HCT116 (cell line): ENCODE data around the gene DENND5A. TPM values are rescaled to one million over a fixed set of nuclear protein-coding genes. Genes with fewer than 3 reads are reported as not detected.

Experiments
- ATAC-seq: fragments of 200-7000 bp; cut with Tn5 transposase; 2 replicates; pipeline ENCODE4 v1.9.1; 2020; ENCODE audit warnings: mild to moderate bottlenecking, moderate library complexity
- BruUV-seq: library from RNA; stranded (reverse); fragments of 400-500 nt; replicated peaks from 2 replicates; lab custom pipeline; 2021; lab: Mats Ljungman, UMichigan
- CTCF ChIA-PET: fragments of 300-600 bp; sonication (Branson Sonifier 250); formaldehyde crosslinking; loops from one replicate; lab custom pipeline; 2021; ENCODE audit warnings: antibody characterized with exemption; lab: Charles Lee
- POLR2A ChIA-PET: fragments of 300-600, 350-600 bp; sonication (Branson Sonifier 250); formaldehyde crosslinking; loops from one replicate; lab custom pipeline; 2021; ENCODE audit warnings: antibody characterized with exemption; lab: Charles Lee
- RAD21 ChIA-PET, 2 experiments: fragments of 300-600 bp; sonication (Branson Sonifier 250); formaldehyde crosslinking; loops; one replicate each; lab custom pipeline; 2023; ENCODE audit warnings: low total read pairs in 2 of 2; ENCODE audit not compliant: uncharacterized antibody in 2 of 2, unreplicated experiment in 2 of 2, low non-redundant PET in 1 of 2; lab: Charles Lee
- DNase-seq: peaks from one replicate; pipeline ENCODE4 v3.0.0-alpha.2; 2010; ENCODE audit warnings: low read depth, low spot score
- H2AFZ ChIP-seq: fragments of 200-600 bp; shearing (Covaris generic), sonication (generic); 2 replicates; pipeline ENCODE4 v1.6.1; 2017; ENCODE audit warnings: low read depth, mixed run types, mixed read lengths, antibody characterized with exemption, low read length; ENCODE audit not compliant: poor library complexity, severe bottlenecking
- H3K27ac ChIP-seq: 2 replicates; pipeline ENCODE4 v1.5.1; 2012; ENCODE audit warnings: low read depth, low read length
- H3K27me3 ChIP-seq: fragments of 200-600 bp; sonication (generic); 2 replicates; pipeline ENCODE4 v1.6.1; 2016; ENCODE audit warnings: mixed run types, low read length, mixed read lengths; ENCODE audit not compliant: insufficient read depth
- H3K36me3 ChIP-seq, 2 experiments: fragments of 200-500 bp in 1 of 2; fragments of 200-600 bp in 1 of 2; sonication (Bioruptor generic) in 1 of 2; sonication (generic) in 1 of 2; 2 replicates each; pipeline versions ENCODE4 v1.5.1 to v1.6.1; 2014 to 2016; ENCODE audit warnings: low read length in 2 of 2, inconsistent platforms in 1 of 2, mixed read lengths in 1 of 2, mixed run types in 1 of 2; ENCODE audit not compliant: insufficient read depth in 2 of 2, control insufficient read depth in 1 of 2
- H3K4me1 ChIP-seq, 2 experiments: fragments of 200-600 bp in 1 of 2; sonication (generic) in 1 of 2; 2 replicates each; pipeline versions ENCODE4 v1.5.1 to v1.6.1; 2012 to 2017; ENCODE audit warnings: low read length in 2 of 2, inconsistent platforms in 1 of 2, mild to moderate bottlenecking in 1 of 2, mixed read lengths in 1 of 2, mixed run types in 1 of 2, moderate library complexity in 1 of 2; ENCODE audit not compliant: insufficient read depth in 2 of 2, control insufficient read depth in 1 of 2
- H3K4me2 ChIP-seq: fragments of 200-600 bp; sonication (generic); 2 replicates; pipeline ENCODE4 v1.6.1; 2017; ENCODE audit warnings: mixed run types, low read length, mixed read lengths
- H3K4me3 ChIP-seq, 2 experiments: fragments of 200-600 bp in 1 of 2; sonication (generic) in 1 of 2; replicated peaks in 1 of 2; 2 replicates each; pipeline ENCODE4 v1.5.1; 2011 to 2016; ENCODE audit warnings: low read length in 2 of 2, control low read depth in 1 of 2, low read depth in 1 of 2, mild to moderate bottlenecking in 1 of 2, mixed read lengths in 1 of 2, mixed run types in 1 of 2
- H3K79me2 ChIP-seq: fragments of 200-600 bp; sonication (generic); 2 replicates; pipeline ENCODE4 v1.6.1; 2017; ENCODE audit warnings: mild to moderate bottlenecking, mixed run types, low read length, moderate library complexity, mixed read lengths; ENCODE audit not compliant: insufficient read depth
- H3K9ac ChIP-seq: fragments of 200-600 bp; sonication (generic); 2 replicates; pipeline ENCODE4 v1.6.1; 2016; ENCODE audit warnings: low read length, mixed read lengths
- H3K9me2 ChIP-seq: fragments of 200-600 bp; sonication (generic), shearing (Covaris generic); 2 replicates; pipeline ENCODE4 v1.6.1; 2017; ENCODE audit warnings: mixed run types, mild to moderate bottlenecking, moderate library complexity; ENCODE audit not compliant: insufficient read depth
- H3K9me3 ChIP-seq, 2 experiments: fragments of 200-500 bp in 1 of 2; fragments of 200-600 bp in 1 of 2; sonication (Bioruptor generic) in 1 of 2; sonication (generic) in 1 of 2; 2 replicates each; pipeline ENCODE4 v1.6.1; 2014 to 2017; ENCODE audit warnings: low read length in 2 of 2, mixed read lengths in 2 of 2, inconsistent platforms in 1 of 2, low read depth in 1 of 2, mild to moderate bottlenecking in 1 of 2, mixed run types in 1 of 2, moderate library complexity in 1 of 2; ENCODE audit not compliant: control insufficient read depth in 1 of 2, insufficient read depth in 1 of 2
- H4K20me1 ChIP-seq: fragments of 200-600 bp; sonication (generic), shearing (Covaris generic); 2 replicates; pipeline ENCODE4 v1.6.1; 2017; ENCODE audit warnings: mixed run types, mild to moderate bottlenecking, moderate library complexity; ENCODE audit not compliant: insufficient read depth
- ATF3 ChIP-seq: IDR thresholded peaks from 2 replicates; pipeline ENCODE4 v1.6.1; 2012
- EZH2phosphoT487 ChIP-seq: fragments of 200-600 bp; IDR thresholded peaks from 2 replicates; pipeline ENCODE4 v1.6.1; 2018; ENCODE audit warnings: antibody characterized with exemption, borderline replicate concordance
- POLR2A ChIP-seq: IDR thresholded peaks from 2 replicates; pipeline ENCODE4 v1.7.0; 2011; ENCODE audit warnings: borderline replicate concordance; ENCODE audit not compliant: insufficient read depth, insufficient read length; ENCODE audit errors: extremely low read depth
- RAD21 ChIP-seq: IDR thresholded peaks from 2 replicates; pipeline ENCODE4 v1.6.1; 2012; ENCODE audit warnings: low read depth, mild to moderate bottlenecking
- REST ChIP-seq: IDR thresholded peaks from 2 replicates; pipeline ENCODE4 v1.6.1; 2012; ENCODE audit warnings: low read depth
- SIN3A ChIP-seq: IDR thresholded peaks from 2 replicates; pipeline ENCODE4 v1.6.1; 2012; ENCODE audit warnings: low read depth
- SP1 ChIP-seq: IDR thresholded peaks from 2 replicates; pipeline ENCODE4 v1.6.1; 2012; ENCODE audit warnings: low read depth
- SRF ChIP-seq: IDR thresholded peaks from 2 replicates; pipeline ENCODE4 v1.6.1; 2012; ENCODE audit warnings: low read depth
- TCF7L2 ChIP-seq: IDR thresholded peaks from 2 replicates; pipeline ENCODE4 v1.7.0; 2011; ENCODE audit warnings: borderline replicate concordance, inconsistent platforms; ENCODE audit not compliant: insufficient read depth, insufficient read length; ENCODE audit errors: extremely low read depth
- ZFX ChIP-seq: fragments of 450-650 bp; IDR thresholded peaks from 2 replicates; pipeline ENCODE4 v1.6.1; 2017
- intact Hi-C: fragments of 100-400 bp; cut with micrococcal nuclease; formaldehyde crosslinking; loops from 2 replicates; pipeline ENCODE4 v1.10.0; 2022
- total RNA-seq: library from RNA; stranded (reverse); gene quantifications from one replicate; pipeline ENCODE4 v1.2.1, GENCODE V29; 2021; ENCODE audit not compliant: unreplicated experiment
- TF ChIP-seq, protein P1 (sequence below), 3 experiments: fragments of 200-600 bp in 1 of 3; sonication (generic) in 1 of 3; IDR thresholded peaks in 2 of 3; conservative IDR thresholded peaks in 1 of 3; 2 replicates each; pipeline ENCODE4 v1.5.1; 2012 to 2017; ENCODE audit warnings: low read depth in 2 of 3, low read length in 2 of 3, antibody characterized with exemption in 1 of 3, borderline replicate concordance in 1 of 3, control low read depth in 1 of 3, mild to moderate bottlenecking in 1 of 3, mixed read lengths in 1 of 3, mixed run types in 1 of 3, moderate library complexity in 1 of 3; ENCODE audit not compliant: insufficient read depth in 1 of 3
- TF ChIP-seq, protein P2 (sequence below): IDR thresholded peaks from 2 replicates; pipeline ENCODE4 v1.6.1; 2012
- TF ChIP-seq, protein P3 (sequence below): IDR thresholded peaks from 2 replicates; pipeline ENCODE4 v1.6.1; 2011; ENCODE audit warnings: mild to moderate bottlenecking, low read length, moderate library complexity; ENCODE audit not compliant: insufficient replicate concordance; ENCODE audit errors: extremely low read depth

The DENND5A gene
- total RNA-seq, 1 experiment from 2014 or later, result 48.6 TPM

- Histone ChIP-seq H3K9me3 (no peaks in the 10 kb centered on the region), H3K9ac (no peak overlapping the region), H3K9me2 (no peaks in the 10 kb centered on the region), H2AFZ (no peak overlapping the region), H3K79me2 (no peaks in the 10 kb centered on the region), H3K36me3 (no peaks in the 10 kb centered on the region), H3K4me1 (no peaks in the 10 kb centered on the region), H3K4me3 (no peak overlapping the region), H3K4me2 (no peak overlapping the region), H3K27ac (no peak overlapping the region), H3K27me3 (no peaks in the 10 kb centered on the region), H4K20me1 (no peaks in the 10 kb centered on the region)
- TF ChIP-seq POLR2A (no peak), ZFX (no peak), SIN3A (no peak), ATF3 (no peak), REST (no peak), SRF (no peak), EZH2phosphoT487 (no peak), RAD21 (no peak), SP1 (no peak), TCF7L2 (no peak)
- TF ChIP-seq, protein P1, sequence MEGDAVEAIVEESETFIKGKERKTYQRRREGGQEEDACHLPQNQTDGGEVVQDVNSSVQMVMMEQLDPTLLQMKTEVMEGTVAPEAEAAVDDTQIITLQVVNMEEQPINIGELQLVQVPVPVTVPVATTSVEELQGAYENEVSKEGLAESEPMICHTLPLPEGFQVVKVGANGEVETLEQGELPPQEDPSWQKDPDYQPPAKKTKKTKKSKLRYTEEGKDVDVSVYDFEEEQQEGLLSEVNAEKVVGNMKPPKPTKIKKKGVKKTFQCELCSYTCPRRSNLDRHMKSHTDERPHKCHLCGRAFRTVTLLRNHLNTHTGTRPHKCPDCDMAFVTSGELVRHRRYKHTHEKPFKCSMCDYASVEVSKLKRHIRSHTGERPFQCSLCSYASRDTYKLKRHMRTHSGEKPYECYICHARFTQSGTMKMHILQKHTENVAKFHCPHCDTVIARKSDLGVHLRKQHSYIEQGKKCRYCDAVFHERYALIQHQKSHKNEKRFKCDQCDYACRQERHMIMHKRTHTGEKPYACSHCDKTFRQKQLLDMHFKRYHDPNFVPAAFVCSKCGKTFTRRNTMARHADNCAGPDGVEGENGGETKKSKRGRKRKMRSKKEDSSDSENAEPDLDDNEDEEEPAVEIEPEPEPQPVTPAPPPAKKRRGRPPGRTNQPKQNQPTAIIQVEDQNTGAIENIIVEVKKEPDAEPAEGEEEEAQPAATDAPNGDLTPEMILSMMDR (IDR thresholded peaks at IDR 0.05 in 2 of 3, conservative IDR thresholded peaks at IDR 0.05 in 1 of 3; ENCODE audit: borderline replicate concordance in 1 of 3, insufficient read depth in 1 of 3, low read depth in 2 of 3, low read length in 2 of 3), result no peak
- TF ChIP-seq, protein P2, sequence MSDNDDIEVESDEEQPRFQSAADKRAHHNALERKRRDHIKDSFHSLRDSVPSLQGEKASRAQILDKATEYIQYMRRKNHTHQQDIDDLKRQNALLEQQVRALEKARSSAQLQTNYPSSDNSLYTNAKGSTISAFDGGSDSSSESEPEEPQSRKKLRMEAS, result no peak
- TF ChIP-seq, protein P3, sequence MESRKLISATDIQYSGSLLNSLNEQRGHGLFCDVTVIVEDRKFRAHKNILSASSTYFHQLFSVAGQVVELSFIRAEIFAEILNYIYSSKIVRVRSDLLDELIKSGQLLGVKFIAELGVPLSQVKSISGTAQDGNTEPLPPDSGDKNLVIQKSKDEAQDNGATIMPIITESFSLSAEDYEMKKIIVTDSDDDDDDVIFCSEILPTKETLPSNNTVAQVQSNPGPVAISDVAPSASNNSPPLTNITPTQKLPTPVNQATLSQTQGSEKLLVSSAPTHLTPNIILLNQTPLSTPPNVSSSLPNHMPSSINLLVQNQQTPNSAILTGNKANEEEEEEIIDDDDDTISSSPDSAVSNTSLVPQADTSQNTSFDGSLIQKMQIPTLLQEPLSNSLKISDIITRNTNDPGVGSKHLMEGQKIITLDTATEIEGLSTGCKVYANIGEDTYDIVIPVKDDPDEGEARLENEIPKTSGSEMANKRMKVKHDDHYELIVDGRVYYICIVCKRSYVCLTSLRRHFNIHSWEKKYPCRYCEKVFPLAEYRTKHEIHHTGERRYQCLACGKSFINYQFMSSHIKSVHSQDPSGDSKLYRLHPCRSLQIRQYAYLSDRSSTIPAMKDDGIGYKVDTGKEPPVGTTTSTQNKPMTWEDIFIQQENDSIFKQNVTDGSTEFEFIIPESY, result no peak
- DNase-seq (no peak), ATAC-seq (no peak)
- ChIA-PET POLR2A (no interaction called here), RAD21 (no interaction called here), CTCF (interaction anchor here (2.2 kb wide), 1 partner anchor 11 kb away, joined by 7 read pairs; no protein-coding TSS in a partner anchor)
- BruUV-seq, result no TSS peak
- intact Hi-C loops, result no loop called here
These were observed 138.5 kb downstream of the DENND5A start for GRCh38 chr11:9126636-9127035.
